Measurements from ENCODE around the gene ZGPAT. TPM values are rescaled to one million over a fixed set of nuclear protein-coding genes. Genes with fewer than 3 reads are reported as not detected.

The ZGPAT gene
- total RNA-seq, 1 experiment from 2014 or later = 48.4 TPM

- peaks cover 20% of the 10 kb centered on the region for H3K4me1 Mint-ChIP-seq (ENCODE audit: low read depth, unreplicated experiment)
- CTCF ChIA-PET = interaction anchor here (0.5 kb wide), 1 partner anchor 40 kb away, joined by 5 read pairs; no protein-coding TSS in a partner anchor
- peaks cover 2% of the 10 kb centered on the region for H3K9me3 Mint-ChIP-seq (ENCODE audit: low read depth, unreplicated experiment)
- intact Hi-C loops (cut with micrococcal nuclease; ENCODE audit: unreplicated experiment) = no loop called here
- no peaks in the 10 kb centered on the region for H3K27me3 Mint-ChIP-seq (ENCODE audit: unreplicated experiment)
- no peak for TF ChIP-seq CTCF (IDR thresholded peaks at IDR 0.05; ENCODE audit: unreplicated experiment)
- BruUV-seq (replicated peaks) = no TSS peak
- no peak overlapping the region for H3K4me3 Mint-ChIP-seq (ENCODE audit: low read depth, unreplicated experiment)
- peaks cover 39% of the 10 kb centered on the region for H3K36me3 Mint-ChIP-seq (ENCODE audit: insufficient read depth, unreplicated experiment)
- DNase-seq = no peak
- no peak overlapping the region for H3K27ac Mint-ChIP-seq (ENCODE audit: unreplicated experiment)
Measured at GRCh38 chr20:63663332-63664066, 44.3 kb upstream of the ZGPAT start.

GRCh38 chr20:63664143-63664851 is 43.5 kb upstream of the ZGPAT start:
- no TSS peak for BruUV-seq (replicated peaks)
- H3K27me3 Mint-ChIP-seq (ENCODE audit: unreplicated experiment) = no peaks in the 10 kb centered on the region
- no peak overlapping the region for H3K27ac Mint-ChIP-seq (ENCODE audit: unreplicated experiment)
- H3K4me1 Mint-ChIP-seq (ENCODE audit: low read depth, unreplicated experiment) = peaks cover 15% of the 10 kb centered on the region
- no peak for DNase-seq
- CTCF ChIA-PET = no interaction called here
- H3K9me3 Mint-ChIP-seq (ENCODE audit: low read depth, unreplicated experiment) = peaks cover 2% of the 10 kb centered on the region
- peaks cover 31% of the 10 kb centered on the region for H3K36me3 Mint-ChIP-seq (ENCODE audit: insufficient read depth, unreplicated experiment)
- intact Hi-C loops (cut with micrococcal nuclease; ENCODE audit: unreplicated experiment) = no loop called here
- TF ChIP-seq CTCF (IDR thresholded peaks at IDR 0.05; ENCODE audit: unreplicated experiment) = no peak
- H3K4me3 Mint-ChIP-seq (ENCODE audit: low read depth, unreplicated experiment) = no peak overlapping the region

GRCh38 chr20:63664861-63665594 is 42.8 kb upstream of the ZGPAT start:
- Mint-ChIP-seq H3K9me3 (ENCODE audit: low read depth, unreplicated experiment) (peaks cover 2% of the 10 kb centered on the region), H3K27ac (ENCODE audit: unreplicated experiment) (no peak overlapping the region), H3K27me3 (ENCODE audit: unreplicated experiment) (no peaks in the 10 kb centered on the region), H3K4me3 (ENCODE audit: low read depth, unreplicated experiment) (no peak overlapping the region), H3K4me1 (ENCODE audit: low read depth, unreplicated experiment) (peaks cover 8% of the 10 kb centered on the region), H3K36me3 (ENCODE audit: insufficient read depth, unreplicated experiment) (peaks cover 29% of the 10 kb centered on the region)
- TF ChIP-seq CTCF (IDR thresholded peaks at IDR 0.05; ENCODE audit: unreplicated experiment) = no peak
- DNase-seq = no peak
- intact Hi-C loops (cut with micrococcal nuclease; ENCODE audit: unreplicated experiment) = no loop called here
- CTCF ChIA-PET = no interaction called here
- BruUV-seq (replicated peaks) = no TSS peak

- H3K9me3 Mint-ChIP-seq (ENCODE audit: low read depth, unreplicated experiment) = peaks cover 2% of the 10 kb centered on the region
- peaks cover 29% of the 10 kb centered on the region for H3K36me3 Mint-ChIP-seq (ENCODE audit: insufficient read depth, unreplicated experiment)
- no peak overlapping the region for H3K27ac Mint-ChIP-seq (ENCODE audit: unreplicated experiment)
- no peak for DNase-seq
- TF ChIP-seq CTCF (IDR thresholded peaks at IDR 0.05; ENCODE audit: unreplicated experiment) = no peak
- peaks cover 1% of the 10 kb centered on the region for H3K4me1 Mint-ChIP-seq (ENCODE audit: low read depth, unreplicated experiment)
- intact Hi-C loops (cut with micrococcal nuclease; ENCODE audit: unreplicated experiment) = no loop called here
- H3K27me3 Mint-ChIP-seq (ENCODE audit: unreplicated experiment) = no peaks in the 10 kb centered on the region
- no peak overlapping the region for H3K4me3 Mint-ChIP-seq (ENCODE audit: low read depth, unreplicated experiment)
- CTCF ChIA-PET = no interaction called here
- no TSS peak for BruUV-seq (replicated peaks)
Measured at GRCh38 chr20:63665708-63666107, 42.1 kb upstream of the ZGPAT start.
